ENCODE measurements around the gene OR3A2.

DNA sequence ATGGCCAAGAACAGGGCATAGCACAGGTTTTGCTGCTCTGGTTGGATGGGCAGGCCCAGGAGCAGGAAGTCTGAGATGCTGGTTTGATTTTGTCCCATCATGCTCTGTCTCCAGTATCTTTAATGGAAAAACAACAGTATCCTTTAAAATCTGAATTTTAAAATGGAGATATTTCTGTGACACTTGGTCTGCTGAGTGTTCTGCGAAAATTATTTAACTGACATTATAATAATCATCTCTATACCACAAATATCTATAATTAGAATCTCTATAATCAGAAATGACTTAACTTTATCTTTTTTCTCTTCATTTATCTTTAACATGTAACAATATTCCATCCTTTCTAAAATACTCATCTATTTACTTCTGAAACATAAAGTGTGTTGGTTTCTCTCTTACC is 12.2 kb upstream of the OR3A2 start, which contains the start of gene OR1E1:
- TF ChIP-seq, protein P1, sequence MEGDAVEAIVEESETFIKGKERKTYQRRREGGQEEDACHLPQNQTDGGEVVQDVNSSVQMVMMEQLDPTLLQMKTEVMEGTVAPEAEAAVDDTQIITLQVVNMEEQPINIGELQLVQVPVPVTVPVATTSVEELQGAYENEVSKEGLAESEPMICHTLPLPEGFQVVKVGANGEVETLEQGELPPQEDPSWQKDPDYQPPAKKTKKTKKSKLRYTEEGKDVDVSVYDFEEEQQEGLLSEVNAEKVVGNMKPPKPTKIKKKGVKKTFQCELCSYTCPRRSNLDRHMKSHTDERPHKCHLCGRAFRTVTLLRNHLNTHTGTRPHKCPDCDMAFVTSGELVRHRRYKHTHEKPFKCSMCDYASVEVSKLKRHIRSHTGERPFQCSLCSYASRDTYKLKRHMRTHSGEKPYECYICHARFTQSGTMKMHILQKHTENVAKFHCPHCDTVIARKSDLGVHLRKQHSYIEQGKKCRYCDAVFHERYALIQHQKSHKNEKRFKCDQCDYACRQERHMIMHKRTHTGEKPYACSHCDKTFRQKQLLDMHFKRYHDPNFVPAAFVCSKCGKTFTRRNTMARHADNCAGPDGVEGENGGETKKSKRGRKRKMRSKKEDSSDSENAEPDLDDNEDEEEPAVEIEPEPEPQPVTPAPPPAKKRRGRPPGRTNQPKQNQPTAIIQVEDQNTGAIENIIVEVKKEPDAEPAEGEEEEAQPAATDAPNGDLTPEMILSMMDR (IDR thresholded peaks at IDR 0.05; ENCODE audit: insufficient read depth, low read length, poor library complexity, severe bottlenecking) = no peak
- no peak for TF ChIP-seq EZH2phosphoT487 (conservative IDR thresholded peaks at IDR 0.05; ENCODE audit: low read length)

Measured in SU-DHL-6 (cell line).